Measurements from ENCODE around the gene HMGCR. TPM values are rescaled to one million over a fixed set of nuclear protein-coding genes. Genes with fewer than 3 reads are reported as not detected.
"Not testable (repeated sequence)": the region's sequence is repeated elsewhere in the genome, so short reads cannot be mapped to it uniquely, and the experiment has no call there.

HMGCR gene
- polyA plus RNA-seq, 3 donors = 19.8 to 33.3 (median 31.9) TPM

- H3K36me3 Mint-ChIP-seq = no peaks in the 10 kb centered on the region
- no peak for TF ChIP-seq CTCF (IDR thresholded peaks at IDR 0.05)
- no peak overlapping the region for H3K27ac Mint-ChIP-seq
- H3K9me3 Mint-ChIP-seq = peaks cover 4 to 17% (median 11%) of the 10 kb centered on the region in 7 donors
- H3K9me3 ChIP-seq (replicated peaks in 1 of 2; ENCODE audit: control insufficient read depth in 1 of 2, insufficient read depth in 1 of 2, low read length in 2 of 2) = peaks cover 2 to 6% of the 10 kb centered on the region in 2 donors
- H2AFZ ChIP-seq (ENCODE audit: insufficient read depth, low read depth, low read length, poor library complexity, severe bottlenecking) = no peak overlapping the region
- DNase-seq = no peak
- no peaks in the 10 kb centered on the region for H3K4me1 Mint-ChIP-seq
- H3K9ac ChIP-seq (ENCODE audit: insufficient read depth, low read length, poor library complexity, severe bottlenecking) = no peak overlapping the region
- no peaks in the 10 kb centered on the region for H4K20me1 ChIP-seq (ENCODE audit: insufficient read depth, low read length)
- H3K79me2 ChIP-seq (ENCODE audit: insufficient read depth, low read length) = no peaks in the 10 kb centered on the region
- no peak overlapping the region for H3K4me3 Mint-ChIP-seq
- H3K4me2 ChIP-seq (replicated peaks; ENCODE audit: extremely low read depth, low read length, poor library complexity, severe bottlenecking) = no peak overlapping the region
- H3K27me3 Mint-ChIP-seq (ENCODE audit: low read depth in 3 of 3) = peaks cover 2 to 3% (median 2%) of the 10 kb centered on the region in 3 donors
- no peaks in the 10 kb centered on the region for H3K4me1 ChIP-seq (ENCODE audit: control insufficient read depth in 1 of 2, insufficient read depth in 2 of 2, low read length in 2 of 2)
- intact Hi-C loops (cut with micrococcal nuclease) = no loop called here
- no peaks in the 10 kb centered on the region for H3K36me3 ChIP-seq (replicated peaks in 1 of 2; ENCODE audit: control insufficient read depth in 1 of 2, insufficient read depth in 2 of 2, low read length in 2 of 2)
- no peak overlapping the region for H3K4me3 ChIP-seq (replicated peaks in 1 of 3; ENCODE audit: low read depth in 2 of 3, low read length in 3 of 3)
- no peaks in the 10 kb centered on the region for H3K27me3 ChIP-seq (ENCODE audit: control insufficient read depth in 2 of 2, insufficient read depth in 2 of 2, low read length in 2 of 2)
- no peak overlapping the region for H3K27ac ChIP-seq (ENCODE audit: low read depth in 1 of 2, low read length in 2 of 2)
Measured at GRCh38 chr5:75300084-75300483, 36.9 kb upstream of the HMGCR start.

GRCh38 chr5:75303419-75303818, 33.6 kb upstream of the HMGCR start:
- Mint-ChIP-seq H3K4me3 (no peak overlapping the region), H3K4me1 (no peaks in the 10 kb centered on the region), H3K9me3 (peaks cover 4 to 17% (median 9%) of the 10 kb centered on the region in 7 donors), H3K27ac (peak overlapping the region in 1 of 7 donors; percentile 70), H3K36me3 (no peaks in the 10 kb centered on the region), H3K27me3 (ENCODE audit: low read depth in 3 of 3) (peaks cover 2 to 5% (median 3%) of the 10 kb centered on the region in 3 donors)
- WGBS (ENCODE audit: insufficient coverage) = 100% methylated on average over 2 of the region's 4 CpGs
- Histone ChIP-seq H3K4me3 (replicated peaks in 1 of 3; ENCODE audit: low read depth in 2 of 3, low read length in 3 of 3) (no peak overlapping the region), H3K4me2 (replicated peaks; ENCODE audit: extremely low read depth, low read length, poor library complexity, severe bottlenecking) (no peak overlapping the region), H3K9me3 (replicated peaks in 1 of 2; ENCODE audit: control insufficient read depth in 1 of 2, insufficient read depth in 1 of 2, low read length in 2 of 2) (no peaks in the 10 kb centered on the region), H3K4me1 (ENCODE audit: control insufficient read depth in 1 of 2, insufficient read depth in 2 of 2, low read length in 2 of 2) (no peaks in the 10 kb centered on the region), H3K36me3 (replicated peaks in 1 of 2; ENCODE audit: control insufficient read depth in 1 of 2, insufficient read depth in 2 of 2, low read length in 2 of 2) (no peaks in the 10 kb centered on the region), H4K20me1 (ENCODE audit: insufficient read depth, low read length) (no peaks in the 10 kb centered on the region), H2AFZ (ENCODE audit: insufficient read depth, low read depth, low read length, poor library complexity, severe bottlenecking) (no peak overlapping the region), H3K27ac (ENCODE audit: low read depth in 1 of 2, low read length in 2 of 2) (no peak overlapping the region), H3K79me2 (ENCODE audit: insufficient read depth, low read length) (no peaks in the 10 kb centered on the region), H3K27me3 (ENCODE audit: control insufficient read depth in 2 of 2, insufficient read depth in 2 of 2, low read length in 2 of 2) (no peaks in the 10 kb centered on the region), H3K9ac (ENCODE audit: insufficient read depth, low read length, poor library complexity, severe bottlenecking) (no peak overlapping the region)
- DNase-seq = no peak
- no peak for TF ChIP-seq CTCF (IDR thresholded peaks at IDR 0.05)
- intact Hi-C loops (cut with micrococcal nuclease) = no loop called here

- H3K9me3 ChIP-seq (replicated peaks in 1 of 2; ENCODE audit: control insufficient read depth in 1 of 2, insufficient read depth in 1 of 2, low read length in 2 of 2); H3K27me3 ChIP-seq (ENCODE audit: control insufficient read depth in 2 of 2, insufficient read depth in 2 of 2, low read length in 2 of 2); H3K9ac ChIP-seq (ENCODE audit: insufficient read depth, low read length, poor library complexity, severe bottlenecking); H4K20me1 ChIP-seq (ENCODE audit: insufficient read depth, low read length); H3K27me3 Mint-ChIP-seq (ENCODE audit: low read depth in 3 of 3); H3K4me2 ChIP-seq (replicated peaks; ENCODE audit: extremely low read depth, low read length, poor library complexity, severe bottlenecking); DNase-seq; H3K27ac ChIP-seq (ENCODE audit: low read depth in 1 of 2, low read length in 2 of 2); H3K4me1 ChIP-seq (ENCODE audit: control insufficient read depth in 1 of 2, insufficient read depth in 2 of 2, low read length in 2 of 2); H3K4me3 ChIP-seq (replicated peaks in 1 of 3; ENCODE audit: low read depth in 2 of 3, low read length in 3 of 3); H3K4me3 Mint-ChIP-seq; H3K36me3 ChIP-seq (replicated peaks in 1 of 2; ENCODE audit: control insufficient read depth in 1 of 2, insufficient read depth in 2 of 2, low read length in 2 of 2); H3K4me1 Mint-ChIP-seq; H3K79me2 ChIP-seq (ENCODE audit: insufficient read depth, low read length); H3K36me3 Mint-ChIP-seq; intact Hi-C loops (cut with micrococcal nuclease); H2AFZ ChIP-seq (ENCODE audit: insufficient read depth, low read depth, low read length, poor library complexity, severe bottlenecking): not testable (repeated sequence)
- peaks cover 2 to 14% (median 5%) of the 10 kb centered on the region in 7 donors for H3K9me3 Mint-ChIP-seq
- WGBS (ENCODE audit: insufficient coverage) = 88% methylated on average over 11 of the region's 11 CpGs
- H3K27ac Mint-ChIP-seq = peak overlapping the region in 1 of 7 donors; percentile 65
Measured at GRCh38 chr5:75304486-75304885, 32.5 kb upstream of the HMGCR start.

Data from CD14-positive monocyte (primary cell).